Right lung (tissue), 10 donors: ENCODE data around the gene VPS18. TPM values are rescaled to one million over a fixed set of nuclear protein-coding genes. Genes with fewer than 3 reads are reported as not detected.
"Not testable (repeated sequence)": the region's sequence is repeated elsewhere in the genome, so short reads cannot be mapped to it uniquely, and the experiment has no call there.

ENCODE experiments used
- DNase-seq, 2 donors: peaks; one replicate each; pipeline ENCODE4 v3.0.0-alpha.2; 2013
- long read RNA-seq, 8 donors: transcript quantifications; one replicate each; lab custom pipeline, GENCODE V29; 2026
- polyA plus RNA-seq, 5 donors: library from polyadenylated mRNA; unstranded; fragments of 120-200 nt; gene quantifications; one replicate each; pipeline versions ENCODE4 v1.2.1 to v1.2.3, GENCODE V29; 2013; ENCODE audit warnings: inconsistent platforms in 1 of 5, low replicate concordance in 1 of 5; ENCODE audit not compliant: insufficient read length in 5 of 5, insufficient read depth in 1 of 5

VPS18 gene, protein sequence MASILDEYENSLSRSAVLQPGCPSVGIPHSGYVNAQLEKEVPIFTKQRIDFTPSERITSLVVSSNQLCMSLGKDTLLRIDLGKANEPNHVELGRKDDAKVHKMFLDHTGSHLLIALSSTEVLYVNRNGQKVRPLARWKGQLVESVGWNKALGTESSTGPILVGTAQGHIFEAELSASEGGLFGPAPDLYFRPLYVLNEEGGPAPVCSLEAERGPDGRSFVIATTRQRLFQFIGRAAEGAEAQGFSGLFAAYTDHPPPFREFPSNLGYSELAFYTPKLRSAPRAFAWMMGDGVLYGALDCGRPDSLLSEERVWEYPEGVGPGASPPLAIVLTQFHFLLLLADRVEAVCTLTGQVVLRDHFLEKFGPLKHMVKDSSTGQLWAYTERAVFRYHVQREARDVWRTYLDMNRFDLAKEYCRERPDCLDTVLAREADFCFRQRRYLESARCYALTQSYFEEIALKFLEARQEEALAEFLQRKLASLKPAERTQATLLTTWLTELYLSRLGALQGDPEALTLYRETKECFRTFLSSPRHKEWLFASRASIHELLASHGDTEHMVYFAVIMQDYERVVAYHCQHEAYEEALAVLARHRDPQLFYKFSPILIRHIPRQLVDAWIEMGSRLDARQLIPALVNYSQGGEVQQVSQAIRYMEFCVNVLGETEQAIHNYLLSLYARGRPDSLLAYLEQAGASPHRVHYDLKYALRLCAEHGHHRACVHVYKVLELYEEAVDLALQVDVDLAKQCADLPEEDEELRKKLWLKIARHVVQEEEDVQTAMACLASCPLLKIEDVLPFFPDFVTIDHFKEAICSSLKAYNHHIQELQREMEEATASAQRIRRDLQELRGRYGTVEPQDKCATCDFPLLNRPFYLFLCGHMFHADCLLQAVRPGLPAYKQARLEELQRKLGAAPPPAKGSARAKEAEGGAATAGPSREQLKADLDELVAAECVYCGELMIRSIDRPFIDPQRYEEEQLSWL
- polyA plus RNA-seq, result 10 to 100 TPM in 3 of 5 donors, 1 to 10 TPM in 2; 9.2 to 14.5 (median 10.2) TPM
- long read RNA-seq, donor 1, partial matches to known transcripts, result 0 of 1 reads
- long read RNA-seq, donor 1, other reads (novel, unspliced or antisense), result 0 of 1 reads
- long read RNA-seq, donor 2, partial matches to known transcripts, result 0 of 1 reads
- long read RNA-seq, donor 2, other reads (novel, unspliced or antisense), result 0 of 1 reads
- long read RNA-seq, donor 3, partial matches to known transcripts, result 0 of 2 reads
- long read RNA-seq, donor 3, other reads (novel, unspliced or antisense), result 0 of 2 reads
- long read RNA-seq, donor 4, partial matches to known transcripts, result 0 of 2 reads
- long read RNA-seq, donor 4, other reads (novel, unspliced or antisense), result 0 of 2 reads
- long read RNA-seq, donor 5, partial matches to known transcripts, result 0 of 1 reads
- long read RNA-seq, donor 5, other reads (novel, unspliced or antisense), result 0 of 1 reads
- long read RNA-seq, donor 6, partial matches to known transcripts, result 6 of 6 reads
- long read RNA-seq, donor 6, other reads (novel, unspliced or antisense), result 0 of 6 reads
- long read RNA-seq, donor 7, partial matches to known transcripts, result 5 of 6 reads
- long read RNA-seq, donor 7, other reads (novel, unspliced or antisense), result 0 of 6 reads
- long read RNA-seq, donor 8, partial matches to known transcripts, result 0 of 2 reads
- long read RNA-seq, donor 8, other reads (novel, unspliced or antisense), result 0 of 2 reads

DNA sequence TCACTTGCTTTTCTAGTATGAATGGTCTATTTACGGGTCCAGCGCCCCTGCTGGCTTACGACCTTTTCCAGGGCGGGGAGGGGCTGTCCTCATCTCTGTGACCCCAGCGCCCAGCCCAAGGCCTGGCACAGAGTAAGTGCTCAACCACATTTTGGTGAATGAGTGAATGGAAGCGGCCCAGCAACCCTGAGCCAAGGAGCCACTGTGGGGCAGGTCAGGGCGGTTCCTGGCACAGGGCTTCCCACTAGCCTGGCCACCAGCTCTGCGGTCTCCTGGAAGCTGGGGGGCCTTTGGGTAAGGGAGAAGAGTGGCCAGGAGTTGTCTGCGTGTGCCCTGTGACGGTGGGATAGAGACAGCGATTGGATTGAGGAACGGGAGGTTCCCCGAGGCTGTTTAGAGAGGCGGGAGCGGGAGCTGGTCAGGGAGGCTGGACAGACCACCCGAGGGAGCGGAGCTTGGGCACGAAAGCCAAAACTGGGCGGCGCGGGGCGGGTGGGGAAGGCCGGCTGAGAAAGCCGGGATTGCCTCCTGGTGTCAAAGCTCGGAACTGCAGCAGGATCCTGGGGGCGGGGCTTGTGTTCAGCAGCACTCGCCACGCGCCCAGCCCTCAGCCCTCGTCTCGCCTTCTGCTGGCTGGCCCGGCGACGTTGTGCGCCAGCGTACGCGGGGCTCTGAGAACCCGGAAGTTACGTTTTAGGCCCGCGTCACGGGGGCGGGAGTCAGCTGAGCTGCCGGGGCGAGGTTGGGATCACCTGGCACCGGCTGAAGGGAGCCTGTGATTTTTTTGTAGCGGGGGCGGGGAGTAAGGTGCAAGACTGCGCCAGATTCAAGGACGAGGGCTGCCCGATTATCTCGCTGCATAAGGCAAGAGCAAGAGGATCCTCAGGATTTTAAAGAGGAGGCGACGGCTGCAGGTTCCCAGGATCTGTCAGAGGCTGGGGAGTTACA is at the start of gene VPS18:
TSS of gene VPS18 (plus strand) at position 718 of the 948 bp plus-strand sequence. CDS start 319 bp downstream, outside the sequence.
- peak; percentile 96 to 98 for DNase-seq

DNA sequence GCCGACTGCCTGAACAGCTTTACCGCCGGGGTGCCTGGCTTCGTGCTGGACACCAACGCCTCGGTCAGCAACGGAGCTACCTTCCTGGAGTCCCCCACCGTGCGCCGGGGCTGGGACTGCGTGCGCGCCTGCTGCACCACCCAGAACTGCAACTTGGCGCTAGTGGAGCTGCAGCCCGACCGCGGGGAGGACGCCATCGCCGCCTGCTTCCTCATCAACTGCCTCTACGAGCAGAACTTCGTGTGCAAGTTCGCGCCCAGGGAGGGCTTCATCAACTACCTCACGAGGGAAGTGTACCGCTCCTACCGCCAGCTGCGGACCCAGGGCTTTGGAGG is 49.6 kb upstream of the VPS18 start:
- no peak for DNase-seq

GRCh38 chr15:40845036-40845435 is 49.2 kb upstream of the VPS18 start:
- DNase-seq, result no peak

DNA sequence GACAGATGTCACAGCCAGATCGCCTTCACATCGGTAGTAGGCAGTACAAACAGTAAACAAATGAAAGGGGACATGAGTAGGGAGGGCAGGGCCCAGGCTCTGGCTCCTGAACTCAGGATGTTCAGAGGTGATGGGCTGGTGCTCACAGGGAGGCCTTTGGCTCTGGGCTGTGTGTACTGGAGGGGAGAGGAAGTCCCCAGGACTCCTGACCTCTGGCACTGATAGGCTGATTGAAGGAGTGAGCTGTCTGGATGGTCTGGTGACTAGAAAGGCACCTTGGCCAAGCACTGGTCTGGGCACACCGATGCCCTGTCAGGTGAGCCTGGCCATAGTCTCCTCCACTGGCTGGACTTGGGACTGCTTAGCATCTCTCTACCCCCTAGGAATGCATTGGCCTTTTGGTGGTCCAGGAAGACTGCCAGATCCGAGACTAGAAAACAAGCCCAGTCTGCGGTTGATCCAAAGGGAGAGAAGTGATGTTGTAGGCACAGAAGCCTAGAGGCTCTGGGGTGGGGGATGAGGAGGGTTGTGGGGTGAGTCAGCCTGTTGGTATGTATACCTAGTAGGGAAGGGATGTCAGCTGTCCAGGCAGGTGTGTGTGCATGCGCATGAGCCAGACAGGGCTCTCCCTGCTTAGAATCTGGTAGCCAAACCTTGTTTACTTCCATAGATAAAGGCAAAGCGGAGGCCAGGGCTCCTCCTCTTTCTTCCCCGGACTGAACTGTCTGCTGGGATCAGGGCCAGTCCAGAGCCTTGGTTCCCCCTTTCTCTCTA is 48.6 kb upstream of the VPS18 start:
- no peak for DNase-seq

GRCh38 chr15:40846841-40847222 is 47.4 kb upstream of the VPS18 start:
- no peak for DNase-seq

DNA sequence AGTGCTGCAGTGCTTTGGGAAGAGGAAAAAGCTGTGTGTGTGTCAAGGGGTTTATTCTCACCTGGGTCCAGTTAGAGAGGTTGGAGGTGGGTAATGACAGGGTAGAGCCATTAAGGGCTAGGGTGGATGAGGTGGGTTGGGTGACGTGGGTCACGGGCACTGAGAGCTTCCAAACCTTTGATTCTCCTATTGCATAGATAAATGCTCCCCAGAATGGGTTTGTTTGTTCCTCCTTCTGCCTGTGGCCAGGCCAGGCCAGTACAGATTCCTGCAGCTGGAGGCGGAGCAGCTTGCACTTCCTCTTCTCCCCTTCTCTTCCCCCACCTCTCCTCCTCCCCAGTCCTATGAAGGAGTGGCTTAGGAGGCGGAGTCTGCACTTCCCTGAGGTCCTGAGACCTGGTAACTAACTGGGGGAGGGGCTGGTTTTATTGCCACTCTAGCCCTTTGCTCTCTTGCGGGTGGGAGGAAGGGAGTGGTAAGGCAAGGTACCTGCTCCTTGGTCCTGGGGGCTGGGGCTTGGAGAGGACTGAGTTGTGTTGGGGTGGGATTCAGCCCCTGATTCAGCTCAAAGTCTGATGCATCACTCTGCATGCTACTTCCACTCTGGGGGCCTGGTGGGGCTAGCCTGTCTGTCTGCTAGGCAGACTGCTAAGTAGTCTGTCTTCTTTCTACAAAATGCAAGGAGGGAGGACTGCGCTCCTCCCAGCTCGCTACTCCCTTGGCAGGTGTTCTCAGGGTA is 46.9 kb upstream of the VPS18 start:
- DNase-seq, result no peak

- DNase-seq, result no peak
Measured at GRCh38 chr15:40850576-40851112, 43.6 kb upstream of the VPS18 start.

- DNase-seq, result no peak
Measured at GRCh38 chr15:40852529-40852928, 41.7 kb upstream of the VPS18 start.

GRCh38 chr15:40853241-40853890 is 40.9 kb upstream of the VPS18 start:
- DNase-seq, result no peak

- no peak for DNase-seq
Measured at GRCh38 chr15:40854161-40854560, 40.1 kb upstream of the VPS18 start.

GRCh38 chr15:40855706-40856234 is 38.5 kb upstream of the VPS18 start:
- no peak for DNase-seq

GRCh38 chr15:40856746-40857145 is 37.5 kb upstream of the VPS18 start:
- no peak for DNase-seq

- peak; percentile 74 to 80 for DNase-seq
Measured at GRCh38 chr15:40857601-40858341, 36.5 kb upstream of the VPS18 start.

- DNase-seq, result no peak
Measured at GRCh38 chr15:40858706-40859105, 35.5 kb upstream of the VPS18 start.

GRCh38 chr15:40859206-40859851 is 34.9 kb upstream of the VPS18 start:
- DNase-seq, result no peak

DNA sequence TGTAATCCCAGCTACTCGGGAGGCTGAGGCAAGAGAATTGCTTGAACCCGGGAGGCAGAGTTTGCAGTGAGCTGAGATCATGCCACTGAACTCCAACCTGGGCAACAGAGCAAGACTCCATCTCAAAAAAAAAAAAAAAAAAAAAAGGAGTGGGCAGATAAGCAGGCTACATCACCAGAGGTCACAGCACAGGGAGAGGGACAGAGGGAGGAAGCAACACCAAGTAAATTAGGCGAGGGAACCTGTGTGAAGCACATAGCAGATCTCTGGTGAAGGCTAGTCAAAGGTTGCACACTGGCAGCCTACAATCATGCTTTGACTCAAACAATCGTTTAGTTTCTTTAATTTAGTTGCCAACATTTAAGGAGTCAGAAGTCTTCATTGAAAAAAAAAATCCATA is 33.1 kb upstream of the VPS18 start:
- not testable (repeated sequence) for DNase-seq
